ENCODE data around the gene TRAPPC10. TPM values are rescaled to one million over a fixed set of nuclear protein-coding genes. Genes with fewer than 3 reads are reported as not detected.
A peak's percentile ranks its signal among the peaks of the same experiment; 100 is the strongest.

The TRAPPC10 gene
- total RNA-seq, 2 experiments from 2014 or later, result 98.1 to 101 TPM

- no peaks in the 10 kb centered on the region for H3K27me3 Mint-ChIP-seq
- Histone ChIP-seq H3K27ac (ENCODE audit: low read depth in 1 of 2, low read length in 2 of 2) (peak overlapping the region; percentile 80 to 91), H3K36me3 (ENCODE audit: insufficient read depth, low read length) (peaks cover 77% of the 10 kb centered on the region), H3K4me1 (ENCODE audit: insufficient read depth, low read length) (peaks cover 96% of the 10 kb centered on the region), H3K4me3 (ENCODE audit: low read length) (peak overlapping the region; percentile 41), H3K9me3 (ENCODE audit: control insufficient read depth in 1 of 2, insufficient read depth in 1 of 2, low read length in 2 of 2) (no peaks in the 10 kb centered on the region), H3K27me3 (ENCODE audit: control insufficient read depth in 1 of 2, insufficient read depth in 2 of 2, low read length in 2 of 2) (no peaks in the 10 kb centered on the region)
- intact Hi-C loops (cut with DNase I, micrococcal nuclease), result loop anchor here (1.0 to 10.0 kb wide), 4 partner anchors 17 to 251 kb away; partner anchors contain the start of gene CFAP410 (in 1 of the 2)
- TF ChIP-seq, protein P1, sequence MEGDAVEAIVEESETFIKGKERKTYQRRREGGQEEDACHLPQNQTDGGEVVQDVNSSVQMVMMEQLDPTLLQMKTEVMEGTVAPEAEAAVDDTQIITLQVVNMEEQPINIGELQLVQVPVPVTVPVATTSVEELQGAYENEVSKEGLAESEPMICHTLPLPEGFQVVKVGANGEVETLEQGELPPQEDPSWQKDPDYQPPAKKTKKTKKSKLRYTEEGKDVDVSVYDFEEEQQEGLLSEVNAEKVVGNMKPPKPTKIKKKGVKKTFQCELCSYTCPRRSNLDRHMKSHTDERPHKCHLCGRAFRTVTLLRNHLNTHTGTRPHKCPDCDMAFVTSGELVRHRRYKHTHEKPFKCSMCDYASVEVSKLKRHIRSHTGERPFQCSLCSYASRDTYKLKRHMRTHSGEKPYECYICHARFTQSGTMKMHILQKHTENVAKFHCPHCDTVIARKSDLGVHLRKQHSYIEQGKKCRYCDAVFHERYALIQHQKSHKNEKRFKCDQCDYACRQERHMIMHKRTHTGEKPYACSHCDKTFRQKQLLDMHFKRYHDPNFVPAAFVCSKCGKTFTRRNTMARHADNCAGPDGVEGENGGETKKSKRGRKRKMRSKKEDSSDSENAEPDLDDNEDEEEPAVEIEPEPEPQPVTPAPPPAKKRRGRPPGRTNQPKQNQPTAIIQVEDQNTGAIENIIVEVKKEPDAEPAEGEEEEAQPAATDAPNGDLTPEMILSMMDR (IDR thresholded peaks at IDR 0.05), result no peak
- H3K27ac Mint-ChIP-seq, result peak overlapping the region; percentile 95
- H3K9me3 Mint-ChIP-seq, result no peaks in the 10 kb centered on the region
- POLR2A ChIA-PET, result interaction anchor here (0.6 to 4.6 kb wide), 19 partner anchors 9 to 1109 kb away, joined by 3 to 49 read pairs (median 5); partner anchors contain the start of genes PKNOX1 and TRAPPC10
- DNase-seq (peak; percentile 44 to 90 (median 66)), ATAC-seq (ENCODE audit: poor library complexity) (peak; percentile 81)
- peaks cover 85% of the 10 kb centered on the region for H3K36me3 Mint-ChIP-seq (ENCODE audit: low read depth)
- peaks cover 85% of the 10 kb centered on the region for H3K4me1 Mint-ChIP-seq (ENCODE audit: low read depth)
- CTCF ChIA-PET, result interaction anchor here (0.9 to 1.6 kb wide), 4 partner anchors 8 to 70 kb away, joined by 3 to 8 read pairs (median 4); no protein-coding TSS in a partner anchor
- peak overlapping the region; percentile 69 for H3K4me3 Mint-ChIP-seq
These were observed 71.7 kb downstream of the TRAPPC10 start for GRCh38 chr21:44083631-44084291.

GRCh38 chr21:44084496-44085241 is 72.6 kb downstream of the TRAPPC10 start:
- Mint-ChIP-seq H3K36me3 (ENCODE audit: low read depth) (peaks cover 85% of the 10 kb centered on the region), H3K4me1 (ENCODE audit: low read depth) (peaks cover 86% of the 10 kb centered on the region), H3K27me3 (no peaks in the 10 kb centered on the region), H3K9me3 (no peaks in the 10 kb centered on the region), H3K4me3 (peak overlapping the region; percentile 69), H3K27ac (peak overlapping the region; percentile 95)
- intact Hi-C loops (cut with DNase I, micrococcal nuclease), result loop anchor here (1.0 to 10.0 kb wide), 4 partner anchors 18 to 250 kb away; partner anchors contain the start of gene CFAP410 (in 1 of the 2)
- Histone ChIP-seq H3K27me3 (ENCODE audit: control insufficient read depth in 1 of 2, insufficient read depth in 2 of 2, low read length in 2 of 2) (no peaks in the 10 kb centered on the region), H3K4me1 (ENCODE audit: insufficient read depth, low read length) (peaks cover 97% of the 10 kb centered on the region), H3K9me3 (ENCODE audit: control insufficient read depth in 1 of 2, insufficient read depth in 1 of 2, low read length in 2 of 2) (no peaks in the 10 kb centered on the region), H3K4me3 (ENCODE audit: low read length) (peak overlapping the region; percentile 41), H3K27ac (ENCODE audit: low read depth in 1 of 2, low read length in 2 of 2) (peak overlapping the region; percentile 80 to 91), H3K36me3 (ENCODE audit: insufficient read depth, low read length) (peaks cover 75% of the 10 kb centered on the region)
- CTCF ChIA-PET, result interaction anchor here (1.2 to 1.6 kb wide), 5 partner anchors 10 to 71 kb away, joined by 3 to 8 read pairs (median 5); no protein-coding TSS in a partner anchor
- ATAC-seq (ENCODE audit: poor library complexity) (no peak), DNase-seq (peak in 1 of 14 experiments; percentile 30)
- POLR2A ChIA-PET, result interaction anchor here (1.3 to 4.6 kb wide), 12 partner anchors 8 to 1110 kb away, joined by 3 to 49 read pairs (median 10); partner anchors contain the start of genes PKNOX1 and TRAPPC10
- TF ChIP-seq, protein P1 (IDR thresholded peaks at IDR 0.05), result no peak
